ENCODE results near the gene FSTL5. TPM values are rescaled to one million over a fixed set of nuclear protein-coding genes. Genes with fewer than 3 reads are reported as not detected.

The FSTL5 gene
- total and polyA plus RNA-seq, 2 of the 8 experiments (the other 6 are each of a cell fraction or from before 2014, with no cell fraction given), result 0.09 to 0.32 TPM

DNA sequence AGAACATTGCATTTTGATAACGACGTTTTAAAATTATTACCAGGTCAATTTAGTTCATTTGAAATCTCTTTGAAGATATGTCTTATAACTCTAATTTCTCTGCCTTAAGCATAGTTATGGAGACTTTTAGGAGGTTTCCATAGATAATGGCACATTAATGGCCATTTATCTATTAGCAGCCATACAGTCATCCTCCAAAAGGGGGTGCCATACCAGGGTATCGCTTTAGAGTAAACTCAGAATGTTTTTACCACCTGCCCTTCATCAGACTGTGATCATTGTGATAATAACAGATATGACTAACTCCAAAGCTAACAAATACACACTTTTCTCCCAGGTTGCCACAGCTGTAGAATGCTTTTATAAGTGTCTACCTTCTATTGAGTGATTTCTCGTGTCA lies 461.5 kb downstream of the FSTL5 start (continued):
- TF ChIP-seq, protein P1, sequence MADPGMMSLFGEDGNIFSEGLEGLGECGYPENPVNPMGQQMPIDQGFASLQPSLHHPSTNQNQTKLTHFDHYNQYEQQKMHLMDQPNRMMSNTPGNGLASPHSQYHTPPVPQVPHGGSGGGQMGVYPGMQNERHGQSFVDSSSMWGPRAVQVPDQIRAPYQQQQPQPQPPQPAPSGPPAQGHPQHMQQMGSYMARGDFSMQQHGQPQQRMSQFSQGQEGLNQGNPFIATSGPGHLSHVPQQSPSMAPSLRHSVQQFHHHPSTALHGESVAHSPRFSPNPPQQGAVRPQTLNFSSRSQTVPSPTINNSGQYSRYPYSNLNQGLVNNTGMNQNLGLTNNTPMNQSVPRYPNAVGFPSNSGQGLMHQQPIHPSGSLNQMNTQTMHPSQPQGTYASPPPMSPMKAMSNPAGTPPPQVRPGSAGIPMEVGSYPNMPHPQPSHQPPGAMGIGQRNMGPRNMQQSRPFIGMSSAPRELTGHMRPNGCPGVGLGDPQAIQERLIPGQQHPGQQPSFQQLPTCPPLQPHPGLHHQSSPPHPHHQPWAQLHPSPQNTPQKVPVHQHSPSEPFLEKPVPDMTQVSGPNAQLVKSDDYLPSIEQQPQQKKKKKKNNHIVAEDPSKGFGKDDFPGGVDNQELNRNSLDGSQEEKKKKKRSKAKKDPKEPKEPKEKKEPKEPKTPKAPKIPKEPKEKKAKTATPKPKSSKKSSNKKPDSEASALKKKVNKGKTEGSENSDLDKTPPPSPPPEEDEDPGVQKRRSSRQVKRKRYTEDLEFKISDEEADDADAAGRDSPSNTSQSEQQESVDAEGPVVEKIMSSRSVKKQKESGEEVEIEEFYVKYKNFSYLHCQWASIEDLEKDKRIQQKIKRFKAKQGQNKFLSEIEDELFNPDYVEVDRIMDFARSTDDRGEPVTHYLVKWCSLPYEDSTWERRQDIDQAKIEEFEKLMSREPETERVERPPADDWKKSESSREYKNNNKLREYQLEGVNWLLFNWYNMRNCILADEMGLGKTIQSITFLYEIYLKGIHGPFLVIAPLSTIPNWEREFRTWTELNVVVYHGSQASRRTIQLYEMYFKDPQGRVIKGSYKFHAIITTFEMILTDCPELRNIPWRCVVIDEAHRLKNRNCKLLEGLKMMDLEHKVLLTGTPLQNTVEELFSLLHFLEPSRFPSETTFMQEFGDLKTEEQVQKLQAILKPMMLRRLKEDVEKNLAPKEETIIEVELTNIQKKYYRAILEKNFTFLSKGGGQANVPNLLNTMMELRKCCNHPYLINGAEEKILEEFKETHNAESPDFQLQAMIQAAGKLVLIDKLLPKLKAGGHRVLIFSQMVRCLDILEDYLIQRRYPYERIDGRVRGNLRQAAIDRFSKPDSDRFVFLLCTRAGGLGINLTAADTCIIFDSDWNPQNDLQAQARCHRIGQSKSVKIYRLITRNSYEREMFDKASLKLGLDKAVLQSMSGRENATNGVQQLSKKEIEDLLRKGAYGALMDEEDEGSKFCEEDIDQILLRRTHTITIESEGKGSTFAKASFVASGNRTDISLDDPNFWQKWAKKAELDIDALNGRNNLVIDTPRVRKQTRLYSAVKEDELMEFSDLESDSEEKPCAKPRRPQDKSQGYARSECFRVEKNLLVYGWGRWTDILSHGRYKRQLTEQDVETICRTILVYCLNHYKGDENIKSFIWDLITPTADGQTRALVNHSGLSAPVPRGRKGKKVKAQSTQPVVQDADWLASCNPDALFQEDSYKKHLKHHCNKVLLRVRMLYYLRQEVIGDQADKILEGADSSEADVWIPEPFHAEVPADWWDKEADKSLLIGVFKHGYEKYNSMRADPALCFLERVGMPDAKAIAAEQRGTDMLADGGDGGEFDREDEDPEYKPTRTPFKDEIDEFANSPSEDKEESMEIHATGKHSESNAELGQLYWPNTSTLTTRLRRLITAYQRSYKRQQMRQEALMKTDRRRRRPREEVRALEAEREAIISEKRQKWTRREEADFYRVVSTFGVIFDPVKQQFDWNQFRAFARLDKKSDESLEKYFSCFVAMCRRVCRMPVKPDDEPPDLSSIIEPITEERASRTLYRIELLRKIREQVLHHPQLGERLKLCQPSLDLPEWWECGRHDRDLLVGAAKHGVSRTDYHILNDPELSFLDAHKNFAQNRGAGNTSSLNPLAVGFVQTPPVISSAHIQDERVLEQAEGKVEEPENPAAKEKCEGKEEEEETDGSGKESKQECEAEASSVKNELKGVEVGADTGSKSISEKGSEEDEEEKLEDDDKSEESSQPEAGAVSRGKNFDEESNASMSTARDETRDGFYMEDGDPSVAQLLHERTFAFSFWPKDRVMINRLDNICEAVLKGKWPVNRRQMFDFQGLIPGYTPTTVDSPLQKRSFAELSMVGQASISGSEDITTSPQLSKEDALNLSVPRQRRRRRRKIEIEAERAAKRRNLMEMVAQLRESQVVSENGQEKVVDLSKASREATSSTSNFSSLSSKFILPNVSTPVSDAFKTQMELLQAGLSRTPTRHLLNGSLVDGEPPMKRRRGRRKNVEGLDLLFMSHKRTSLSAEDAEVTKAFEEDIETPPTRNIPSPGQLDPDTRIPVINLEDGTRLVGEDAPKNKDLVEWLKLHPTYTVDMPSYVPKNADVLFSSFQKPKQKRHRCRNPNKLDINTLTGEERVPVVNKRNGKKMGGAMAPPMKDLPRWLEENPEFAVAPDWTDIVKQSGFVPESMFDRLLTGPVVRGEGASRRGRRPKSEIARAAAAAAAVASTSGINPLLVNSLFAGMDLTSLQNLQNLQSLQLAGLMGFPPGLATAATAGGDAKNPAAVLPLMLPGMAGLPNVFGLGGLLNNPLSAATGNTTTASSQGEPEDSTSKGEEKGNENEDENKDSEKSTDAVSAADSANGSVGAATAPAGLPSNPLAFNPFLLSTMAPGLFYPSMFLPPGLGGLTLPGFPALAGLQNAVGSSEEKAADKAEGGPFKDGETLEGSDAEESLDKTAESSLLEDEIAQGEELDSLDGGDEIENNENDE (IDR thresholded peaks at IDR 0.05; ENCODE audit: insufficient replicate concordance, low read length), result no peak
- TF ChIP-seq EP300 (IDR thresholded peaks at IDR 0.05; ENCODE audit: borderline replicate concordance in 1 of 2, low read depth in 2 of 2, low read length in 2 of 2), result no peak
- no peak for TF ChIP-seq GTF2F1 (IDR thresholded peaks at IDR 0.05; ENCODE audit: borderline replicate concordance, low read depth, low read length)
- TF ChIP-seq EZH2 (IDR thresholded peaks at IDR 0.05; ENCODE audit: low read depth, low read length, severe bottlenecking), result no peak
- TF ChIP-seq SP2 (IDR thresholded peaks at IDR 0.05; ENCODE audit: low read length), result no peak
- no peak for TF ChIP-seq SP4 (IDR thresholded peaks at IDR 0.05; ENCODE audit: low read length)
- TF ChIP-seq HDAC6 (IDR thresholded peaks at IDR 0.05; ENCODE audit: low read depth, low read length), result no peak
- TF ChIP-seq RAD21 (IDR thresholded peaks at IDR 0.05 in 1 of 2, conservative IDR thresholded peaks at IDR 0.05 in 1 of 2; ENCODE audit: low read depth in 2 of 2, low read length in 2 of 2), result peak; percentile 30 to 32; a peak in 3 of 4 replicates
- TF ChIP-seq TBP (IDR thresholded peaks at IDR 0.05; ENCODE audit: low read depth, low read length), result no peak

All from H1 (cell line).